Neutrophil (primary cell): Measurements from ENCODE around the gene MRPL34.
A peak's percentile ranks its signal among the peaks of the same experiment; 100 is the strongest.

ENCODE experiments used
- H3K27ac ChIP-seq: fragments of 200-600 bp; sonication (generic); 2 replicates; pipeline ENCODE4 v1.5.1; 2016; ENCODE audit warnings: mild to moderate bottlenecking, moderate library complexity
- H3K27me3 ChIP-seq: fragments of 200-600 bp; sonication (generic); 2 replicates; pipeline ENCODE4 v1.6.0; 2016; ENCODE audit warnings: mild to moderate bottlenecking
- H3K36me3 ChIP-seq: fragments of 200-600 bp; sonication (generic); 2 replicates; pipeline ENCODE4 v1.5.1; 2017
- H3K4me1 ChIP-seq, 2 experiments: fragments of 200-600 bp in 1 of 2; sonication (generic) in 1 of 2; 1 replicate in 1 of 2; 2 replicates in 1 of 2; pipeline versions ENCODE4 v1.5.1 to v1.6.1; 2013 to 2016; ENCODE audit warnings: low read depth in 1 of 2, low read length in 1 of 2, mild to moderate bottlenecking in 1 of 2, moderate library complexity in 1 of 2; ENCODE audit not compliant: control insufficient read depth in 1 of 2, insufficient read depth in 1 of 2
- H3K4me3 ChIP-seq, 2 experiments: fragments of 200-600 bp in 1 of 2; sonication (generic) in 1 of 2; 1 replicate in 1 of 2; 2 replicates in 1 of 2; pipeline ENCODE4 v1.5.1; 2013 to 2016; ENCODE audit warnings: low read depth in 1 of 2, low read length in 1 of 2, mild to moderate bottlenecking in 1 of 2, moderate library complexity in 1 of 2
- H3K9me3 ChIP-seq: fragments of 200-600 bp; sonication (generic); 2 replicates; pipeline ENCODE4 v1.5.1; 2016
- CTCF ChIP-seq: fragments of 200-600 bp; sonication (generic); IDR thresholded peaks from 2 replicates; pipeline ENCODE4 v1.5.1; 2016; ENCODE audit warnings: antibody characterized with exemption

MRPL34 gene

GRCh38 chr19:17325881-17326594 lies 20.4 kb downstream of the MRPL34 start:
- H3K9me3 ChIP-seq = no peaks in the 10 kb centered on the region
- no peak overlapping the region for H3K27ac ChIP-seq
- peaks cover 14 to 19% of the 10 kb centered on the region in 2 experiments for H3K4me1 ChIP-seq
- TF ChIP-seq CTCF = no peak
- peaks cover 19% of the 10 kb centered on the region for H3K36me3 ChIP-seq
- H3K4me3 ChIP-seq = no peak overlapping the region
- H3K27me3 ChIP-seq = peaks cover 85% of the 10 kb centered on the region

DNA sequence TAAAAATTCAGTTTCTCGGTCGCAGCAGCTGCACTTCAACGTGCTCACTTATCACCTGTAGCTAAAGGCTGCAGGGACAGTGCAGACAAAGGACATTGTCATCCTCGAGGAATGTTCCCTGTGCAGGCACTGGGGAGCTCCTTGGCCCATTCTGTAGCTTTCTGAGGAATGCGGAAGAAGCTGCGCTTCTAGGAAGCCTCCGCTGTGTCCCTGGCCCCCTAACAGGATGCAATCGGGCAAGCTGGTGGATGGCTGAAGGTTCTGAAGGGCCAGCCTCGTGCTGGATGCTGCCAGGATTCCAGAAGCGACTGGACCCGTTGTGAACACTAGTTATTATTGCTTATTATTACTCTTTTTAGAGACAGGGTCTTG lies 20.9 kb downstream of the MRPL34 start:
- no peak overlapping the region for H3K27ac ChIP-seq
- H3K4me1 ChIP-seq = peaks cover 14 to 19% of the 10 kb centered on the region in 2 experiments
- no peak overlapping the region for H3K4me3 ChIP-seq
- no peak for TF ChIP-seq CTCF
- H3K27me3 ChIP-seq = peaks cover 91% of the 10 kb centered on the region
- H3K9me3 ChIP-seq = no peaks in the 10 kb centered on the region
- peaks cover 14% of the 10 kb centered on the region for H3K36me3 ChIP-seq

DNA sequence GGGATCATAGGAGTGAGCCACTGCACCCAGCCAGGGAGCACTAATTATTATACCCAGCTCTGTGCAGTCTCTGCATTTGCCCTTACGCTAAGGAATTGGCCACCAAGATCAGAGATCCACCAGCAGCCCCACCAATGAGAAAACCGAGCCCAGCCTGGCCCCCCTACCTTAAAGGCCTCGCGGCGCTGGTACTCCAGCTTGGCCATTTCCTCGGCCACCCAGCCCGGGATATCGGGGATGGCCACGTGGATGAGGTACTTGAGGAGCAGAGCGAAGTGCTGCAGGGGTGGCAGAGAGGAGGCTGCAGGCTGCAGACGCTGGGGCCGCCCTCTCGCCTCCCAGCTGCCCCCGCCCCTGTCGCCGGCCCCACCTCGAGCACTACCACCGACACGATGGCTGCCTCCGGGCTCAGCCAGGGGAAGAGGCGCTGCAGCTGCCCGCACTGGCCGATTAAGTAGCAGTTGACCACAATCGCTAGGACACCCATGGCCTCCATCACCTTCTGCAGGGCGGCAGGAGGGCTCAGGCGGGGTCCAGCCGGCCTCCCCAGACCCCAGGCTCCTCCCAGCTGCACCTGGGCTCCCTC lies 21.5 kb downstream of the MRPL34 start:
- Histone ChIP-seq H3K4me1 (peaks cover 14 to 19% of the 10 kb centered on the region in 2 experiments), H3K27ac (no peak overlapping the region), H3K27me3 (peaks cover 93% of the 10 kb centered on the region), H3K9me3 (no peaks in the 10 kb centered on the region), H3K4me3 (no peak overlapping the region), H3K36me3 (peaks cover 8% of the 10 kb centered on the region)
- no peak for TF ChIP-seq CTCF

- H3K27ac ChIP-seq = no peak overlapping the region
- peaks cover under 1% of the 10 kb centered on the region for H3K36me3 ChIP-seq
- TF ChIP-seq CTCF = no peak
- no peaks in the 10 kb centered on the region for H3K9me3 ChIP-seq
- peak overlapping the region; percentile 56 to 67 for H3K4me3 ChIP-seq
- H3K4me1 ChIP-seq = peaks cover 14 to 19% of the 10 kb centered on the region in 2 experiments
- peaks cover 93% of the 10 kb centered on the region for H3K27me3 ChIP-seq
These were observed 22.2 kb downstream of the MRPL34 start for GRCh38 chr19:17327654-17328516.

DNA sequence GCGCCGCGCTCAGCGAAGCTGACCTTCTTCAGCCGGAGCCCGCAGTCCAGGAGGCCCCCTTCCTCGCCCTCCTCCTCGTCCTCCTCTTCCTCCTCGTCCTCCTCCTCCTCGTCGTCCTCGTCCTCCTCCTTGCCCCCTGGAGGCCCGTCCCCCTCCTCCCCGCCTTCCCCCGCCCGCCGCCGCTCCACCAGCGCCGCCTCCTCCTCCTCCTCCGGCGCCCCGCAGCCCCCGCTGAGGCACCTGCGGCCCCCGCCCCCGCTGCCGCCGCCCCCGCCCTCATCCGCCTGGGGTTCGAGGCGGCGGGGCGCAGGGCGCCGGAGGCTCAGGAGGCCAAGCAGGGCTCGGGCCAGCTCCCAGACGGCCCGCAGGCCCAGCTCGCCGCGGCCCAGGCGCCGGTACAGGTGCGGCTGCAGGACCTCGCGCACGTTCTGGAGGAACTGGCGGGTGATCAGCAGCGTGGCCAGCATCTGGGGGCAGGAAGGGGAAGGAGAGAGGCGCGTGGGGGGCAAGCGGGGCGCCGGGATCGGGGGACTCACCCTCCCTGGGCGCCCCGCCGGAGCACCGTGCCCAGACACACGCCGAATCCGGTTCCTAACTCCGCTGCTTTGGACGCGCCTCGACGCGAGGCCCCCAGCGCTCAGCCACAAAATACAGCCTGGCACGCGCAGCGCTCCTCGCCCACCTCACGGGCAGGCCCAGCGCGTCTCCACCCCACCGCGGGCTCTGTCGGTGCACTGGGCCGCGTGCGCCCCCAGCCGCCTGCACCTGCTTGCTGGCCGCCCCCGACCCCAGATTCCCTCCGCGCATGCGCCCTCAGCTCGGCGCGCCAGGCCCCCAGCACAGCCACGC lies 23.1 kb downstream of the MRPL34 start:
- Histone ChIP-seq H3K27me3 (peaks cover 93% of the 10 kb centered on the region), H3K36me3 (no peaks in the 10 kb centered on the region), H3K27ac (no peak overlapping the region), H3K4me3 (peak overlapping the region; percentile 56 to 67), H3K4me1 (peaks cover 16 to 21% of the 10 kb centered on the region in 2 experiments), H3K9me3 (no peaks in the 10 kb centered on the region)
- TF ChIP-seq CTCF = no peak
